BJ (cell line): ENCODE data around the gene PLEKHB1. TPM values are rescaled to one million over a fixed set of nuclear protein-coding genes. Genes with fewer than 3 reads are reported as not detected.
A peak's percentile ranks its signal among the peaks of the same experiment; 100 is the strongest.

Source experiments
- CTCF ChIA-PET: fragments of 350-600 bp; formaldehyde crosslinking; extraction: SDS; loops from one replicate; lab custom pipeline; 2021; ENCODE audit warnings: antibody characterized with exemption, inconsistent platforms; lab: Yijun Ruan, JAX
- POLR2A ChIA-PET: fragments of 300-600 bp; sonication (Branson Sonifier 250); formaldehyde crosslinking; extraction: SDS; loops from one replicate; lab custom pipeline; 2021; ENCODE audit warnings: antibody characterized with exemption; lab: Charles Lee
- DNase-seq: peaks from one replicate; pipeline ENCODE4 v3.0.0-alpha.2; 2011; ENCODE audit warnings: low read depth
- H3K27me3 ChIP-seq: 2 replicates; pipeline ENCODE4 v1.6.0; 2011; ENCODE audit warnings: low read length; ENCODE audit not compliant: control insufficient read depth, insufficient read depth
- H3K36me3 ChIP-seq: 2 replicates; pipeline ENCODE4 v1.5.1; 2011; ENCODE audit warnings: low read length; ENCODE audit not compliant: control insufficient read depth, insufficient read depth
- H3K4me3 ChIP-seq: 2 replicates; pipeline ENCODE4 v1.5.1; 2011; ENCODE audit warnings: low read depth, mild to moderate bottlenecking, control low read depth, low read length
- polyA minus RNA-seq: library from RNA; depleted of rRNA, polyadenylated mRNA; stranded (reverse); fragments of >200 nt; gene quantifications from 2 replicates; pipeline ENCODE4 v1.2.3, GENCODE V29; 2011; rRNA and poly(A)+ RNA removed
- polyA plus RNA-seq: library from polyadenylated mRNA; depleted of rRNA; stranded (reverse); fragments of >200 nt; gene quantifications from 2 replicates; pipeline ENCODE4 v1.2.3, GENCODE V29; 2011; rRNA removed
- TF ChIP-seq, protein P1 (sequence below): IDR thresholded peaks from 2 replicates; pipeline ENCODE4 v1.5.1; 2011; ENCODE audit warnings: low read depth, mild to moderate bottlenecking, control low read depth, inconsistent platforms, low read length, moderate library complexity; ENCODE audit not compliant: insufficient read depth

PLEKHB1 gene, protein sequence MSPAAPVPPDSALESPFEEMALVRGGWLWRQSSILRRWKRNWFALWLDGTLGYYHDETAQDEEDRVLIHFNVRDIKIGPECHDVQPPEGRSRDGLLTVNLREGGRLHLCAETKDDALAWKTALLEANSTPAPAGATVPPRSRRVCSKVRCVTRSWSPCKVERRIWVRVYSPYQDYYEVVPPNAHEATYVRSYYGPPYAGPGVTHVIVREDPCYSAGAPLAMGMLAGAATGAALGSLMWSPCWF
- polyA plus RNA-seq, result 0.29 and 0.40 TPM in 2 replicates
- 0.33 TPM in 1 of 2 replicates, not detected in the other for polyA minus RNA-seq

DNA sequence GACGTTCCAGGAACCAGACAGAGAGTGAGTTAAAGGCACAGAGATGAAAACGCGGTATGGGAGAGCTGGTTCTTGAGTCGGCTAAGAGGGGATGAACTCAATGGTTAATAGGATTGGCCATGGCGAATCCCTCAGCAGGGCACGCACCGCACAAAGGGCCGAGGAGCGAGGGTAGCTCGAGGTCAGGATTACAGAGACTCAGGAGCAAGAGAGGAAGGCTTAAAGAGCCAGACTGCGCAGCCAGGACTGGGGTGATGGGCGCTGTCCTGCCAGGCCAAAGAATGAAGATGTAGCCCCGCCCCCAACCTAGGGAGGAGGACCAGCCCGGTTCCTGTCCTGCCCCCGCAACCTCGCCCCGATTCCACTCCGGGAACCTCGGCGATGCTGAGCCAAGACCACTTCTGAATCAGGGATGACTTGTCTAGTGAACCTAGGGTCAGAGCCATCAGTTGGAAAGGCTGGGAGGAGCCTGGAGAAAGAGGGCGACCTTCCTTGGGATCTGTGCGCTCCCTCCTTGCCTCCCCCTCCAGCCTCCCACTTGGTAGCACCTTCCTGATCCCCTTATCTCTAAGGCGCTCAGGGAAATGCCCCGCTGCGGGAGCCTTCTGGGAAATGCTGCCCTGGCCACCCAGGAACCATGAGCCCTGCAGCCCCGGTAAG, at the start of gene PLEKHB1:
TSS of gene PLEKHB1 (plus strand) at position 610 of the 660 bp plus-strand sequence. CDS start at position 638, 28 bp downstream.
- peaks cover 11% of the 10 kb centered on the region for H3K27me3 ChIP-seq
- DNase-seq, result no peak
- H3K36me3 ChIP-seq, result no peaks in the 10 kb centered on the region
- H3K4me3 ChIP-seq, result no peak within 1 kb of the TSS
- CTCF ChIA-PET, result interaction anchor here (1.0 to 6.3 kb wide), 5 partner anchors 9 to 167 kb away, joined by 3 to 66 read pairs (median 5); no protein-coding TSS in a partner anchor
- TF ChIP-seq, protein P1, sequence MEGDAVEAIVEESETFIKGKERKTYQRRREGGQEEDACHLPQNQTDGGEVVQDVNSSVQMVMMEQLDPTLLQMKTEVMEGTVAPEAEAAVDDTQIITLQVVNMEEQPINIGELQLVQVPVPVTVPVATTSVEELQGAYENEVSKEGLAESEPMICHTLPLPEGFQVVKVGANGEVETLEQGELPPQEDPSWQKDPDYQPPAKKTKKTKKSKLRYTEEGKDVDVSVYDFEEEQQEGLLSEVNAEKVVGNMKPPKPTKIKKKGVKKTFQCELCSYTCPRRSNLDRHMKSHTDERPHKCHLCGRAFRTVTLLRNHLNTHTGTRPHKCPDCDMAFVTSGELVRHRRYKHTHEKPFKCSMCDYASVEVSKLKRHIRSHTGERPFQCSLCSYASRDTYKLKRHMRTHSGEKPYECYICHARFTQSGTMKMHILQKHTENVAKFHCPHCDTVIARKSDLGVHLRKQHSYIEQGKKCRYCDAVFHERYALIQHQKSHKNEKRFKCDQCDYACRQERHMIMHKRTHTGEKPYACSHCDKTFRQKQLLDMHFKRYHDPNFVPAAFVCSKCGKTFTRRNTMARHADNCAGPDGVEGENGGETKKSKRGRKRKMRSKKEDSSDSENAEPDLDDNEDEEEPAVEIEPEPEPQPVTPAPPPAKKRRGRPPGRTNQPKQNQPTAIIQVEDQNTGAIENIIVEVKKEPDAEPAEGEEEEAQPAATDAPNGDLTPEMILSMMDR, result no peak
- POLR2A ChIA-PET, result no interaction called here

DNA sequence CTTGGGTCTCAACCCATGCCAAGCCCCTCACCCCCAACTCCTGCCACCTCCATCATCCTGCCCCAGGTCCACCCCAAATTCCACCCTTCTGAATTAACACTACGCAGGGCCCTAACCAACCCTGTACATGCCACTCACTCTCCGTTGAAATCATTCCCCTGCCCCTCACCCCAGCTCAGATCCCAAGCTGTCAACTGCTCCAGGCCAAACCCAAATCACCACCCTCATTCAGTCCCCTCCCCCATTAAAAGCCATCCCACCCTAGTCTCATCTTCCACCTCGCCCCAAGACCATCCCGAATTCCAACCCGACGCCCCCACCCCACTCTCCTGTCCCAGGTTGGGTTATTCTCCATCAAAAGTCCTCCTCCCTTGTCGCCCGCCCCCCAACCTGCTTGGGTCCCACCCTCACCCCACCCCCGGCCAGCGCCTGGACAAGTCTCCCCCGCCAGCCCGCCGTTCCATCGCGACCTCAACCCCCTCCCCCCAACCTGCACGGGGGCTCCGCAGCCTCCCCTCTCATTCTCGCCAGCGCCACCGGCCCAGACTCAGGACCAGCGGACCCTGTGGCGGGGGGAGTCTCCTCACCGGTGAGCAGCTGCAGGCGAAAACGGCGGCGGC, 48.9 kb upstream of the PLEKHB1 start:
- DNase-seq, result no peak
- ChIA-PET POLR2A (no interaction called here), CTCF (interaction anchor here (0.7 to 1.4 kb wide), 7 partner anchors 16 to 208 kb away, joined by 3 to 5 read pairs (median 3); no protein-coding TSS in a partner anchor)
- H3K36me3 ChIP-seq, result no peaks in the 10 kb centered on the region
- H3K4me3 ChIP-seq, result peak overlapping the region; percentile 96
- TF ChIP-seq, protein P1, result no peak
- no peaks in the 10 kb centered on the region for H3K27me3 ChIP-seq

DNA sequence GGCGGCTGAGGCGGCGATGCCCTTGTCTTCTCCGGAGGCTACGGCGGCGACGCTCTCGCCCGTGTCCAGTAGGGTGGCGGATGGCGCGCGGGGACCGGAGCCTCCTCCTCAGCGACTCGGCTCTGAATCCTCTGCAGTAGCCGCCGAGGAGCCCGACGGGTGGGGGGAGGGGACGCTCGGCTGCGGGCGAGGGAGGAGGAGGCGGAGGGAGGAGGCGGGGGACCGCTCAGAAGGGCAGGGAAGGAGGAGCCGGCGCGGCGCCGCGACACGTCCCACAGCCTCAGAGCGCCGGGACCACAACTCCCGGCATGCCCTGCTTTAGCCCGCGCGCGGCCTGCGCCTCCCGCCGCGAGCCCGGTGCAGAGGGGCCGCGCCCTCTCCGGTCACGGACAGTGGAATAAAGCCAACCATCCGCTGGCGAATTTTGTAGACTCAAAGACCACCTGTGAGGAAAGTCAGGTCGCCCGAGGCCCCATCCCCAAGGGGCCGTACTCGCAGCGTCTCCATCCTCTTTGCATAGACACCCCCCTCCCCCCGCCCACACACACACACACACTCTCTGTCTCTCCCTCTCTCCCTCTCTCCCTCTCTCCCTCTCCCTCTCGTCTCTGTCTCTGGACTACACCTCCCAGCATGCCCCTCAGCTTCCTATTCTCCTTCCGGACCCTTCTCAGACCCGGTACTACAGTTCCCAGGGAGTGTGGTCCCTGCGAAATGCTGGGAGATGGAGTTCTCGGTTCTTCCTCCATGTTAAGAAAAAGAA, 48.2 kb upstream of the PLEKHB1 start, which contains the start of gene FAM168A:
TSS of gene FAM168A (minus strand) at position 157 of the 763 bp plus-strand sequence. CDS start 129,638 bp downstream, outside the sequence.
- ChIA-PET POLR2A (no interaction called here), CTCF (interaction anchor here (0.7 to 1.6 kb wide), 6 partner anchors 27 to 247 kb away, joined by 3 to 5 read pairs (median 4); no protein-coding TSS in a partner anchor)

DNA sequence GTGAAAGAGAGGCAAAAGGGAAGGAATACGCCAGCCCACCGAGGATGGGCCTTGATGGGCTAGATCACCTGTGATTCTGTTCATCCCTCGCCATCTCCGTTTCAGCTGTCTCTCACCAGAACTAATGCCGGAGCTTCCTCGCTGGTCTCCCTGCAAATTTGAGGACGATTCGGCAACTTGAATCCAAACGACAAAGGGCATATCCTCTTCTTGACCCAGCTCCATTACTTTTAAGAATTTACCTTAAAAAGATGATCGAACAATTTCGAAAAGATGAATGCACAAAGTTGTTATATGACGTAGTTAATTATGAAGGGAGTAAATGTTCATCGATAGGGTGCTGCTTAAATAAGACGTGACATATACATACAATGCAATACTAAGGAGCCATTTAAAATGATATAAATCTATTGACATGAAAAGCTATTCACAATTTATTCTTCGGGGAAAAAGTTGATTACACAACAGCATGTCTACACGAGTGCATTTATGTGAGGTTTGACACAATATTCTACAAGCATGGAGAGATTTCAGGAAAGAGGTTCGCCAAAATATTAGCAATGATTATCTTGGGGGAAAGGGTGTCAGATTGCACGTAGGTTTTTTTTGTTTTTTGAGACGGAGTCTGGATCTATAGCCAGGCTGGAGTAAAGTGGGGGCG, 47.5 kb upstream of the PLEKHB1 start:
- TF ChIP-seq, protein P1, result no peak
- H3K4me3 ChIP-seq, result peak overlapping the region; percentile 96
- DNase-seq, result no peak
- CTCF ChIA-PET, result interaction anchor here (1.0 to 1.6 kb wide), 5 partner anchors 27 to 248 kb away, joined by 3 to 5 read pairs (median 3); no protein-coding TSS in a partner anchor
- POLR2A ChIA-PET, result no interaction called here
- H3K27me3 ChIP-seq, result no peaks in the 10 kb centered on the region
- no peaks in the 10 kb centered on the region for H3K36me3 ChIP-seq

More for the DNA sequence above, 48.2 kb upstream of the PLEKHB1 start, which contains the start of gene FAM168A:
- peak; percentile 85 for DNase-seq
- TF ChIP-seq, protein P1, result no peak; the same call in 1 of the 2 replicates
- peak within 1 kb of the TSS; percentile 96 for H3K4me3 ChIP-seq
- H3K36me3 ChIP-seq, result no peaks in the 10 kb centered on the region
- no peaks in the 10 kb centered on the region for H3K27me3 ChIP-seq
